IPS-15b (cell line): ENCODE measurements around the gene CLSTN3.

Experiments used
- H3K27me3 ChIP-seq: one replicate; pipeline ENCODE4 v1.6.1; 2013; ENCODE audit warnings: low read length; ENCODE audit not compliant: control insufficient read depth, insufficient read depth
- H3K36me3 ChIP-seq: one replicate; pipeline ENCODE4 v1.6.1; 2013; ENCODE audit warnings: low read length; ENCODE audit not compliant: control insufficient read depth, insufficient read depth
- H3K4me1 ChIP-seq: one replicate; pipeline ENCODE4 v1.6.1; 2013; ENCODE audit warnings: mild to moderate bottlenecking, low read length; ENCODE audit not compliant: control insufficient read depth, insufficient read depth
- H3K4me3 ChIP-seq: one replicate; pipeline ENCODE4 v1.5.1; 2013; ENCODE audit warnings: low read depth, low read length
- H3K9ac ChIP-seq: one replicate; pipeline ENCODE4 v1.6.1; 2013; ENCODE audit warnings: low read depth, mild to moderate bottlenecking, low read length
- H3K9me3 ChIP-seq: one replicate; pipeline ENCODE4 v1.6.1; 2013; ENCODE audit warnings: mild to moderate bottlenecking, low read length; ENCODE audit not compliant: control insufficient read depth, insufficient read depth

Gene CLSTN3

DNA sequence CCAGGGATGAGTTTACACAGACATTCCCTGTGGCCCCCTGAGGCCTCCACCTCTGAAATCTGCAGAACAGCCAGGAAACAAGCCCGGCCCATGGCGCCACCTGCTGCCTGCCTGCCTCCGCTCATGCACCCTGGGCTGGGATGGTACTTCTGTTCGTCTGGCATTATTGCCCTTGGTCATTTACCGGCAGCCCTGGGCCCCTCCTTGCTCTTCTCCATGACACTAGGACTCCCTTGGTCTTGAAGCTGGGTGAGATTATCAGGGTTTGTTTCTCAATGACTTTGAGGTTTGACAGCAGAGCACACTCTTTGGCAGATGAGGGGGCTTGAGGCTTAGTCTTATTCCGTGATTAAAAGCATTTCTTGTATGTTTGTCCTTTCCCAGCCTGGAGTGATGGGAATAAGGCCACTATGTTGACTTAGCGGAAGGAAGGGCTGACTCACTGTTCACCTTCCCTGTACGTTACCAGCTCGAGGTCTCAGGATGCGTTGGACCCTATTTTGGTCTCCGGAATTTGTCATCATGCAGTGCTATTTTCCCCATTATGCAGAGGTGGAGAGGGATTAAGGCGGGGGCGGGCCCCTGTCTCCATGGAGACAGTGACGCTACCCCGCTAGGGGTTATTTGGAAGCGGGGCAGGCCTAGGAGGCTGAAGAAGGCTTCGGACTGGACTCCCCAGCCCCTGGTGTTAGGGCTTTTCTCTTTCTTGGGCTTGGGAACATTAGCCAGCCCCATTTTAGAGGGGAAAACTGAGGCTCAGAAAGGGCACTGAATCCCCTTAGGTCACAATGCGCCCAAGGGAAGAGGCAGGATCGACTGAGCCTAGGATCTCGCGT is 58.6 kb downstream of the CLSTN3 start:
- Histone ChIP-seq H3K9ac (no peak overlapping the region), H3K4me1 (peaks cover 2% of the 10 kb centered on the region), H3K9me3 (no peaks in the 10 kb centered on the region), H3K27me3 (no peaks in the 10 kb centered on the region), H3K4me3 (peak overlapping the region; percentile 98), H3K36me3 (peaks cover 6% of the 10 kb centered on the region)

DNA sequence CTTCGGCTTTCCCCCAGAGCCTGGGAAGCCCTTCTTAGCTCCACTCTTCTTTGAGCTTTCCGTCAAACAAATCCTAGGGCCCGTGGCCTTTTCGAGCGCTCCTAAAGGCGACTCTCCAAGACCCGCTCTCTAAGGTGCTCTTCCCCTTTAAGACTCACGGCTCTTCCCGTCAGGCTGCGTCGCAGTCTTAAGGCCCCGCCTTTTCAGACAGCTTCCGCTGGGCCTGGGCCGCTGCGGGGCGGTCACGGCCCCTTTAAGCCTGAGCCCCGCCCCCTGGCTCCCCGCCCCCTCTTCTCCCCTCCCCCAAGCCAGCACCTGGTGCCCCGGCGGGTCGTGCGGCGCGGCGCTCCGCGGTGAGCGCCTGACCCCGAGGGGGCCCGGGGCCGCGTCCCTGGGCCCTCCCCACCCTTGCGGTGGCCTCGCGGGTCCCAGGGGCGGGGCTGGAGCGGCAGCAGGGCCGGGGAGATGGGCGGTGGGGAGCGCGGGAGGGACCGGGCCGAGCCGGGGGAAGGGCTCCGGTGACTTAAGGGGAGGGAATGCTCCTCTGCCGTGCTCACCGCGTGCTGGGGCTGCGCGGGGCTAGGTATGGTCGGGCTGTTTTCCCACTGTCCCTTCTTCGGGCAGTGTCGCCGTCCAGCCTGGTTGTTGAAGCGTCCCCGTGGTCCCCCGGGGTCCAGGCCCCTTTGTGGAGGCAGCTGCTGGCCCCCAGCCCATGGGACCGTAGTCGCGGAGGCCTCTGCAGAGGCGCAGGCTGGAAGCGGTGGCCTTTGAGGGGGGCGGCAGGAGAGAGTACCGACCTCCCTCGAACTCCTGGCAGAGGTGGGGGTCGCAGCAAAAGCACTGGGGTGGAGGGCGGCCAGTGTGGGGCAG is 59.5 kb downstream of the CLSTN3 start, which contains the start of gene PEX5:
PEX5 (plus strand) TSS at position 289 of the 870 bp plus-strand sequence. CDS start 692 bp downstream, outside the sequence.
- peaks cover 6% of the 10 kb centered on the region for H3K36me3 ChIP-seq
- peak within 1 kb of the TSS; percentile 98 for H3K4me3 ChIP-seq
- no peaks in the 10 kb centered on the region for H3K27me3 ChIP-seq
- peak within 1 kb of the TSS; percentile 85 for H3K9ac ChIP-seq
- no peaks in the 10 kb centered on the region for H3K9me3 ChIP-seq
- H3K4me1 ChIP-seq, result peaks cover 2% of the 10 kb centered on the region

GRCh38 chr12:7190268-7191055 is 60.3 kb downstream of the CLSTN3 start:
- Histone ChIP-seq H3K4me3 (peak overlapping the region; percentile 91), H3K9ac (peak overlapping the region; percentile 85), H3K9me3 (no peaks in the 10 kb centered on the region), H3K36me3 (peaks cover 6% of the 10 kb centered on the region), H3K27me3 (no peaks in the 10 kb centered on the region), H3K4me1 (peaks cover 2% of the 10 kb centered on the region)

DNA sequence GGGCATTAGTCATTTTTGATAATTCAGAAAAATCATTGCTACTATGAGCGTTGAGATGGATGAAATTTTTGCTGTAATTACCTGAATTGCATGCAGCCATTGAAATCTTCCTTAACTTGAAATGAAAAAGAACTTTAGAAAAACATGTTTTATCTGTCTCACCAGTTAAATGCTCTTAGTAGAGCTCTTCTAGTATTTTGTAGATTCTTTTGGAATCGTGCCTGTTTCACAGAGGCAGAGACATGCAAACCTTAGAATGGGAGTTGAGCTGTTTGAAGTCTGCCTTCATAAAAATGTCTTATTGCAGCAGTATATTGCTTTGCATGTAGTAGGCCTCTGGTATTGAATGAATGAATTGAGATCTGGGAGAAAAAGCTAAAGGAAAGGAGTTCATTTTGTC is 63.5 kb downstream of the CLSTN3 start:
- no peaks in the 10 kb centered on the region for H3K4me1 ChIP-seq
- H3K36me3 ChIP-seq, result peaks cover 6% of the 10 kb centered on the region
- no peaks in the 10 kb centered on the region for H3K27me3 ChIP-seq
- no peaks in the 10 kb centered on the region for H3K9me3 ChIP-seq
- no peak overlapping the region for H3K4me3 ChIP-seq
- H3K9ac ChIP-seq, result no peak overlapping the region

- Histone ChIP-seq H3K9me3 (no peaks in the 10 kb centered on the region), H3K9ac (no peak overlapping the region), H3K27me3 (no peaks in the 10 kb centered on the region), H3K36me3 (peaks cover 17% of the 10 kb centered on the region), H3K4me1 (no peaks in the 10 kb centered on the region), H3K4me3 (no peak overlapping the region)
Observed at GRCh38 chr12:7197841-7198240, 67.7 kb downstream of the CLSTN3 start.

DNA sequence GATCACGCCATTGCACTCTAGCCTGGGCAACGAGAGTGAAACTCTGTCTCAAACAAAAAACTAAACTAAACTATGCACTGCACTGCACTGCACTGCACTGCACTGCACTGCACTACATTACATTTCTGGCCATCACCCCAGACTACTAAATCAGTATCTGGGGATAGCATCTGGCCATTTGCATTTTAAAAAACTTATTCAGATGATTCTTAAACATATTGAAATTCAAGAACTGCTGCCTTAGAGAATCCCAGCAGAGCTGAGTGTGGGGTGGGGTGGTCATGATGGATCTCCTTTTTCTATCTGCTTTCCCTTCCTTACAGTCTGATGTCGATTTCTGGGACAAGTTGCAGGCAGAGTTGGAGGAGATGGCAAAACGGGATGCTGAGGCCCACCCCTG is 72.9 kb downstream of the CLSTN3 start:
- H3K9ac ChIP-seq, result no peak overlapping the region
- H3K4me1 ChIP-seq, result no peaks in the 10 kb centered on the region
- peaks cover 26% of the 10 kb centered on the region for H3K36me3 ChIP-seq
- no peak overlapping the region for H3K4me3 ChIP-seq
- no peaks in the 10 kb centered on the region for H3K27me3 ChIP-seq
- H3K9me3 ChIP-seq, result no peaks in the 10 kb centered on the region

- Histone ChIP-seq H3K9ac (no peak overlapping the region), H3K27me3 (no peaks in the 10 kb centered on the region), H3K4me1 (no peaks in the 10 kb centered on the region), H3K4me3 (no peak overlapping the region), H3K36me3 (peaks cover 41% of the 10 kb centered on the region), H3K9me3 (no peaks in the 10 kb centered on the region)
Observed at GRCh38 chr12:7205091-7205490, 74.9 kb downstream of the CLSTN3 start.

- Histone ChIP-seq H3K36me3 (peaks cover 40% of the 10 kb centered on the region), H3K4me1 (no peaks in the 10 kb centered on the region), H3K9ac (no peak overlapping the region), H3K9me3 (no peaks in the 10 kb centered on the region), H3K4me3 (no peak overlapping the region), H3K27me3 (no peaks in the 10 kb centered on the region)
Observed at GRCh38 chr12:7206691-7207090, 76.5 kb downstream of the CLSTN3 start.

DNA sequence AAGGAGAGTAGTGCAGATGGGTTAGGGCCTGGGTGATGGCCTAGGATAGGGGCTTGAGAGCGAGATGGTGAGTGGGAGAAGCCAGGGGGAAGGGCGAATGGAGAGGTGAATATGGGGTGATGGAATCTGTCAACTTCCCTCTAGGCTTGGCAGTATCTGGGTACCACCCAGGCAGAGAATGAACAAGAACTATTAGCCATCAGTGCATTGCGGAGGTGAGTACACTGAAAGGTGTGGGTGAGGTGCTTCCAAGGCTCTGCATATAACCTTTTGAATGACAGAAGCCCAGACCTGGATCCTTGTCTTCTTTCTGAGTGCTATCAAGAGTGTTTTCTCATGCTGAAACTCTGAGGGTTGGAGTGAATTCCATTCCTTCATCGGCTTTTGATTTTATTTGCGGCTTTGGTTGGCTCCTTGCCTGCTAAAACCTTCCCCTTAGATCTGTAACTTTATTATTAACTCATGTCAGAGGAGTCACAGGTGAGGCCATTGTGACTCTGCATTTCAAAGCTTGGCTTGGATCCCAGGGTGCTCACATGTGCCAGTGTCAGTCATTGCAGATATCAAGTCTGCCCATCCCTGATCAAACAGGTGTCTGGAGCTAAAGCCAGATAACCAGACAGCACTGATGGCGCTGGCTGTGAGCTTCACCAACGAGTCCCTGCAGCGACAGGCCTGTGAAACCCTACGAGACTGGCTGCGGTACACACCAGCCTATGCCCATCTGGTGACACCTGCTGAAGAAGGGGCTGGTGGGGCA is 77.9 kb downstream of the CLSTN3 start:
- no peak overlapping the region for H3K4me3 ChIP-seq
- H3K36me3 ChIP-seq, result peaks cover 34% of the 10 kb centered on the region
- H3K9ac ChIP-seq, result no peak overlapping the region
- no peaks in the 10 kb centered on the region for H3K9me3 ChIP-seq
- H3K4me1 ChIP-seq, result no peaks in the 10 kb centered on the region
- H3K27me3 ChIP-seq, result no peaks in the 10 kb centered on the region
